ENCODE measurements around the gene CSTPP1. TPM values are rescaled to one million over a fixed set of nuclear protein-coding genes. Genes with fewer than 3 reads are reported as not detected.
"Not testable (repeated sequence)": the region's sequence is repeated elsewhere in the genome, so short reads cannot be mapped to it uniquely, and the experiment has no call there.

CSTPP1 gene
- polyA plus RNA-seq, 1 experiment: 48.7 TPM

DNA sequence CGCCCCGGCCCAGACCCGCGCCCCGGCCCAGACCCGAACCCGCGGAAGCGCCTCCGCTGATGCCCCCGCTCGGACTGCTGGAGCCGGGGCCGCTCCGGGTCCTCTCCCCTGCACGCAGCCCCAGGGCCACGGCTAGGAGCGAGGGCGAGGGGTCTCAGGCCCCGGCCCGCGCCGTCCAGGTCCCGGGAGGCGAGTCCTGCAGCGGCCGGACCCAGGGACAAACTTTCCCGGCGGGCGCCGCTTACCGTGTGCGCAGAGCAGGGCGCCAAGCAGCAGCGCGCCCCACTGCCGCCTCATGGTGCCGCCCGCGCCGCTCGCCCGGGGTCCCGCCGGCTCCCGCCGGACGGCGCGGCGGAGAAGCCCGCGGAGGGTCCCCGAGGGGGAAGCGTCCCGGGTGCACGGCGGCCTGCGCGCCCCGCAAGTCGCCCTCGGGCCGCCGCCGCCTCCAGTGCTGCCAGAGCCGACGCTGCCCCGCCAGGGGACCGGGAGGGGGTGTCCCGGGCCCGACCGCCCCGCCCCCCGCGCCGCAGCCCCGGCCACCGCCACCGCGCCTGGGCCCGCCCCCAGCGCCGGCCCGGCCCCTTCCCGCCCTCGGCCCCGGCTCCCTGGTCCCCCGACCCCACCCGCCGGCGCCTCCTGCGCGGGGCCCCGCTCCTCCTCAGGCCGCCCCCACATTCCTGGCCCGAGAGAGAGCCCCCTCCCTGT is 18.3 kb upstream of the CSTPP1 start, which contains the start of gene LRP4:
LRP4 (minus strand) TSS at position 468 of the 705 bp plus-strand sequence; CDS start at position 297, 171 bp downstream.
- ChIA-PET CTCF (interaction anchor here (1.1 to 3.1 kb wide), 4 partner anchors 24 to 236 kb away, joined by 3 to 25 read pairs (median 14); no protein-coding TSS in a partner anchor), POLR2A (no interaction called here)
- no peak for DNase-seq (ENCODE audit: low read depth)

DNA sequence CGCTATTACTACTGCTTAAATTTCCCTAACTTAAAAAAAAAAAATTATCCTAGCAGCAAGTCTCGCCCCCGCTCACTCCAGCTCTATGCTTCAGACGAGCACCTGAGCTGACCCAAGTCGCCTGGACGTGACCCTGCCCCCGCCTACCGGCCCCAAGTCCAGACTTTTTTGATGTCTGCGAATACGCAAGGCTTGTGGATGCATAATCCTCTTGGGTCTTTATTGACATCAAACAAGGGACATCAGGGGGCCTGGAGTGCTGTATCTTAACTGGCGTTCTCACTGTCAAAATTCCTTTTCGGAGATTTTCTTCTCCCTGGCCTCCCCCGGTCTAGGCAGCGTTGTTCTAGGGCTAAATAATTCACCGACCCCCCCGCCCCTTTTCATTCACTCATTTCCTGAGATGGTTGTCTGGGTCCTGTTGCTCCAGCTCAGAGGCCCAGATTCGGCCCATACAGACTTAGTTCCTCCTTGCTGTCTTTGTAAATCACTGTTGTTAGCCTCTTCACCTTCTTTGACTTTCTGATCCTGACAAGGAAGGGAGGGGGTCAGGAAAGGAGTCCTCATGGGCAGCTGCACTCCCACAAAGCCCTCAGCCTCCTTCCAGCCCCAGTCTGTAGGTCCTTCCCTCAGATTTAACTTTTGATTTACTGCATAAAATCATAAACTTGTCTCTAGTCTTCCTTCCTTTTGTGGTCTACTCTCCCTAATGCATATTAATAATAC is 17.6 kb upstream of the CSTPP1 start:
- ChIA-PET CTCF (interaction anchor here (0.6 to 3.1 kb wide), 14 partner anchors 13 to 252 kb away, joined by 3 to 25 read pairs (median 3); partner anchors contain the start of gene CSTPP1), POLR2A (no interaction called here)
- Histone ChIP-seq H3K27me3 (ENCODE audit: control insufficient read depth, insufficient read depth, low read length) (no peaks in the 10 kb centered on the region), H3K4me3 (ENCODE audit: low read depth, low read length) (peak overlapping the region; percentile 49), H3K36me3 (ENCODE audit: control insufficient read depth, insufficient read depth, low read length) (no peaks in the 10 kb centered on the region)
- no peak for DNase-seq (ENCODE audit: low read depth)
- TF ChIP-seq, protein P1, sequence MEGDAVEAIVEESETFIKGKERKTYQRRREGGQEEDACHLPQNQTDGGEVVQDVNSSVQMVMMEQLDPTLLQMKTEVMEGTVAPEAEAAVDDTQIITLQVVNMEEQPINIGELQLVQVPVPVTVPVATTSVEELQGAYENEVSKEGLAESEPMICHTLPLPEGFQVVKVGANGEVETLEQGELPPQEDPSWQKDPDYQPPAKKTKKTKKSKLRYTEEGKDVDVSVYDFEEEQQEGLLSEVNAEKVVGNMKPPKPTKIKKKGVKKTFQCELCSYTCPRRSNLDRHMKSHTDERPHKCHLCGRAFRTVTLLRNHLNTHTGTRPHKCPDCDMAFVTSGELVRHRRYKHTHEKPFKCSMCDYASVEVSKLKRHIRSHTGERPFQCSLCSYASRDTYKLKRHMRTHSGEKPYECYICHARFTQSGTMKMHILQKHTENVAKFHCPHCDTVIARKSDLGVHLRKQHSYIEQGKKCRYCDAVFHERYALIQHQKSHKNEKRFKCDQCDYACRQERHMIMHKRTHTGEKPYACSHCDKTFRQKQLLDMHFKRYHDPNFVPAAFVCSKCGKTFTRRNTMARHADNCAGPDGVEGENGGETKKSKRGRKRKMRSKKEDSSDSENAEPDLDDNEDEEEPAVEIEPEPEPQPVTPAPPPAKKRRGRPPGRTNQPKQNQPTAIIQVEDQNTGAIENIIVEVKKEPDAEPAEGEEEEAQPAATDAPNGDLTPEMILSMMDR (IDR thresholded peaks at IDR 0.05; ENCODE audit: insufficient read depth, low read depth, low read length): no peak

More for the DNA sequence above, 18.3 kb upstream of the CSTPP1 start, which contains the start of gene LRP4:
- Histone ChIP-seq H3K4me3 (ENCODE audit: low read depth, low read length) (peak within 1 kb of the TSS; percentile 49), H3K27me3 (ENCODE audit: control insufficient read depth, insufficient read depth, low read length) (no peaks in the 10 kb centered on the region), H3K36me3 (ENCODE audit: control insufficient read depth, insufficient read depth, low read length) (no peaks in the 10 kb centered on the region)
- TF ChIP-seq, protein P1 (IDR thresholded peaks at IDR 0.05; ENCODE audit: insufficient read depth, low read depth, low read length): no peak

DNA sequence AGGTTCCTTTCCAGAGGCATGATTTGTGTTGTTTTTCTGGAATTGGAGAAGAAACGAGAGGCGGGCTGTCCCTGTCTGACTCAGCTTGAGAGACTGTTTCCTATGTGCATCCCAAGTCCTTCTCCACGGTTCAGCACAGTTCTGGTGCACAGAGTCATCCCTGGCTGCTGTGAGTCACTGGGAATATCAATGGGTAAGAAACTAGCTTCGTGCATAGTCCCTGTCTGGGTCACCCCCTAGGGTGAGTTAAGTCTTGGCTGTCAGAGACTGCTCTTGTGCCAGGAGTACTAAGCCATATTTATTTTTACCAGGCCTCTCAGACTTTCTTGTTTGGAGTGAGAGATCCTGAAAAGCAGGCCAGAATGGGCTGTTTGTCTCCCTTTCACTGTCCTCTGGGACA is 15.8 kb upstream of the CSTPP1 start:
- ChIA-PET CTCF (interaction anchor here (0.7 to 3.1 kb wide), 12 partner anchors 8 to 257 kb away, joined by 3 to 25 read pairs (median 4); no protein-coding TSS in a partner anchor), POLR2A (interaction anchor here (0.5 to 0.6 kb wide), 2 partner anchors 227 to 242 kb away, joined by 3 to 4 read pairs; no protein-coding TSS in a partner anchor)
- peak; percentile 97 for DNase-seq (ENCODE audit: low read depth)
- no peaks in the 10 kb centered on the region for H3K36me3 ChIP-seq (ENCODE audit: control insufficient read depth, insufficient read depth, low read length)
- TF ChIP-seq, protein P1 (IDR thresholded peaks at IDR 0.05; ENCODE audit: insufficient read depth, low read depth, low read length): no peak
- H3K4me3 ChIP-seq (ENCODE audit: low read depth, low read length): no peak overlapping the region
- no peaks in the 10 kb centered on the region for H3K27me3 ChIP-seq (ENCODE audit: control insufficient read depth, insufficient read depth, low read length)

DNA sequence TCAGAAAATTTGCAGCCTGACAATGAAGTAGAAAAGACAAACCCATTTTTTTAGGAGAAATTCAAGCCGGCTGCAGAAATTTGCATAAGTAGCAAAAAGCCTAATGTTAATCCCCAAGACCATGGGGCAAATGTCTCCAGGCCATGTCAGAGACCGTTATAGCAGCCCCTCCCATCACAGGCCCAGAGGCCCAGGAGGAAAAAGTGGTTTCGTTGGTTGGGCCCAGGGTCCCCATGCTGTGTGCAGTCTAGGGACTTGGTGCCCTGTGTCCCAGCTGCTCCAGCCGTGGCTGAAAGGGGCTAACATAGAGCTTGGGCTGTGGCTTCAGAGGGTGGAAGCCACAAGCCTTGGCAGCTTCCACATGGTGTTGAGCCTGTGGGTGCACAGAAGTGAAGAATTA is 8.6 kb upstream of the CSTPP1 start:
- CTCF ChIA-PET: interaction anchor here (0.6 to 1.0 kb wide), 2 partner anchors 8 to 59 kb away, joined by 3 to 4 read pairs; no protein-coding TSS in a partner anchor
- H3K27me3 ChIP-seq (ENCODE audit: control insufficient read depth, insufficient read depth, low read length); H3K36me3 ChIP-seq (ENCODE audit: control insufficient read depth, insufficient read depth, low read length); H3K4me3 ChIP-seq (ENCODE audit: low read depth, low read length); POLR2A ChIA-PET; DNase-seq (ENCODE audit: low read depth): not testable (repeated sequence)

DNA sequence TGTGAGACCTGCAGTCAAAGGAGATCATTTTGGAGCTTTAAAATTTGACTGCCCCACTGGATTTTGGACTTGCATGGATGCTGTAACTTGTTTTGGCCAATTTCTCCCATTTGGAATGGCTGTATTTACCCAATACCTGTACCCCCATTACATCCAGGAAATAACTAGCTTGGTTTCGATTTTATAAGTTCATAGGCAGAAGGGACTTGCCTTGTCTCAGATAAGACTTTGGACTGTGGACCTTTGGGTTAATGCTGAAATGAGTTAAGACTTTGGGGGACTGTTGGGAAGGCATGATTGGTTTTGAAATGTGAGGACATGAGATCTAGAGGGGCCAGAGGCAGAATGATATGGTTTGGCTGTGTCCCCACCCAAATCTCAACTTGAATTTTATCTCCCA is 7.9 kb upstream of the CSTPP1 start:
- H3K4me3 ChIP-seq (ENCODE audit: low read depth, low read length); POLR2A ChIA-PET: not testable (repeated sequence)
- CTCF ChIA-PET: interaction anchor here (0.6 to 1.0 kb wide), 3 partner anchors 8 to 59 kb away, joined by 3 to 5 read pairs (median 4); no protein-coding TSS in a partner anchor

DNA sequence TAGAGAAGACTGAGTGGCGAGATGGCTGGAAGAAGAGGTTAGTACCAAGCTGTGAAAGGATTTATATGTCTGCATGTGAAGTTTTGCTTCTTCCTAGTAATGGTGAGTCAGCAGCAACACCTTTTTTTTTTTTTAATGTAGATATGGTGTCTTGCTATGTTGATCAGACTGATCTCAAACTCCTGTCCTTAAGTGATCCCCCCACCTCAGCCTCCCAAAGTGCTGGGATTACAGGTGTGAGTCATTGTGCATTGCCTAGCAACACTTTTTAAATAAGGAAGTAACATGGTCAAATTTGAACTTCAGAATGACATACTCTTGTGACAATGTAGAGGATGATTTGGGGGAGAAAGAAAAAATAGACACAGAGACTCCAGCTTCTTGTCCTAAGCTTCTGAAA is 6.5 kb upstream of the CSTPP1 start:
- no peaks in the 10 kb centered on the region for H3K36me3 ChIP-seq (ENCODE audit: control insufficient read depth, insufficient read depth, low read length)
- H3K27me3 ChIP-seq (ENCODE audit: control insufficient read depth, insufficient read depth, low read length): no peaks in the 10 kb centered on the region; the same call in 1 of the 2 replicates
- ChIA-PET POLR2A (no interaction called here), CTCF (interaction anchor here (0.6 kb wide), 1 partner anchor 31 kb away, joined by 3 read pairs; no protein-coding TSS in a partner anchor)
- no peak overlapping the region for H3K4me3 ChIP-seq (ENCODE audit: low read depth, low read length)
- TF ChIP-seq, protein P1 (IDR thresholded peaks at IDR 0.05; ENCODE audit: insufficient read depth, low read depth, low read length): no peak
- DNase-seq (ENCODE audit: low read depth): peak; percentile 51

More for the DNA sequence above, 7.9 kb upstream of the CSTPP1 start:
- not testable (repeated sequence) for H3K36me3 ChIP-seq (ENCODE audit: control insufficient read depth, insufficient read depth, low read length); H3K27me3 ChIP-seq (ENCODE audit: control insufficient read depth, insufficient read depth, low read length); DNase-seq (ENCODE audit: low read depth)
